Amniotic epithelial cell (primary cell): ENCODE data around the gene LRRC74B.
"Not testable (repeated sequence)": the region's sequence is repeated elsewhere in the genome, so short reads cannot be mapped to it uniquely, and the experiment has no call there.

Source experiments
- DNase-seq: peaks from one replicate; pipeline ENCODE4 v3.0.0-alpha.2; 2010; ENCODE audit warnings: low read depth

LRRC74B gene

DNA sequence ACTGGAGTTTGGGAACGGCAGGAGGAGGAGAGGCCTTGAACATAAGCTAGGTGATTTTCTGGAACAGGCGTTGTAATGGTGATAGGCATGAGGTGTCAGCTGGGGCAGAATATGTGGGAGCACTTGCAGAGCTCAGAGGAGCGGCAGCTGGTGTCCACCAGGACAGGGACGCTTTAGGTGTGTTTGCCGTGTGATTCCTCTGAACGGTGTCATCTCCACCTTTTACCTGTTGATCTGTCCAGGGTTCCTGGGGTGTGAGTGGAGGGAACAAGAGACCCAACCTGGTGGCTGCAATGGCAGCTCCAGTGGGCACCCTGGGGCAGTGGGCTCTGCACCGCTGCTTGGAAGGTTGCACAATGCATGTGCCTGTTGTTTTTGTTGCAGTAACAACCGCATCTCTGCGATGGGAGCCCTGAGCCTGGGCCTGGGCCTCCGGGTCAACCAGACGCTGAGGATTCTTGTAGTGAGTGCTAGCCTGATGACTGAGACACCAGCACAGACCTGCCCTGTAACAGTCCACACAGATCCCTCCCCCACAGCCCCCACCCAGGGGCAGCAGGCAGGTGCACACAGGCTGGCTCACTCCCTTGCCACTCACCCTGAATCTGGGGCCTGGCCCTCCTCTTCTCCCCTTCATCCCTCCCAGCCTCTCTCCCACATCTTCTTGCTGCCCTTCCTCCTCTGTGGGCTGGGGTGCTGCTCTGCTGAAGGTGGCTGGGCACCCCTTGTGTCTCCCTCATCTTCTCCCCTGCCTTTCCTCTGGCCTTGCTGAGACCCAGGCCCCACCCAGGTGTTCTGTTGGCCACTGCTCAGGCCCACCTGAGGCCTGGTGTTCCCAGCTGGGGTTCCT is 9.2 kb downstream of the LRRC74B start:
- DNase-seq, result no peak

DNA sequence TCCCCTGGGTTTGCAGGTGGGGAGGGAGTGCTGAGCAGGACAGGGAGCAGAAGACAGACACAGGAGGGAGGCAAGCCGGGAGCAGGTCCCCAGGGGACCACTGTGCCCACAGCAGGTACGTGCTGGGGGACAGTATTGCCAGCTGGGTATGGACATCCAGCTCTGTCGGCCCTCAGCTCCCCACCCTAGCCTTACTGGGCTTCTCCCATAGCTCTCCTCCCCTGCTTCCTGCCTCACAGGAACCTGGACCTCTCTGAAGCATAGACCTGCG is 9.8 kb downstream of the LRRC74B start:
- no peak for DNase-seq

DNA sequence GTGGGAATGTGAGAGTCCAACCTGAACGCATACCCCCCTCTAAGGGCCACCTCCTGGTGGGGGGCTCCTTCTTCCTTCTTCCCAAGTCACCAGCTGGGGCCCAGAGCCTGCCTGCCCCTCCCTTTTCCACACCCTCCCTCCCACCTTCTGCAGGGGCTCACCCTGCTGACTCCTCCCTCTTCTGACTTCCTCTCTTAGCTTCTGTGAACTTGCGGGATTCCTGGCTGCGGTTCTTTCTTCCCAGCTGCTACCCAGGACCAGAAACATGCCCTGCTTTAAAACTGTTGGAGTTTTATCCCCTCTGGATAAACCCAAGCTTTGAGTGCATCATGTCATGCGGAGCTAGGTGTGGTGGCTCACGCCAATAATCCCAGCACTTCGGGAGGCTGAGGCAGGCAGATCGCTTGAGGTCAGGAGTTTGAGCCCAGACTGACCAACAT is 10.2 kb downstream of the LRRC74B start:
- no peak for DNase-seq

DNA sequence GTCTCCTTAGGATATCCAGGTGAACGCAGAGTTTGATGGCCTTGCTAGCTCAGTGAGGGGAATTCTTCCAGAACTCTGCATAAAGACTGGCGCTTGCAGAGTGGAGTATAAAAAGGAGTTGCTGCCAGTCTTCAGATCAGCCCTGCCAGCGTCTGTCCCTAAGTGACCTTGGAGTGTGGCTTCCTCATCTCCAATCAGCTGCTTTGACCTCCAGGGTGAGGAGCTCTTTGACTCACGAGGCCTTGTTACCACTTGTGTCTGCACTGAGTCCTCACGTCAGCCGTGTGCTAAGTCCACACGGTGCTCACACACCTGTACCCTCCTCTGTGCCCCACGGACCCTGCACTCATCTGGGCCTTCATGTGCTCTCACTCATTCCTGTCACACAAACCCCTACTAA is 14.6 kb downstream of the LRRC74B start:
- not testable (repeated sequence) for DNase-seq

DNA sequence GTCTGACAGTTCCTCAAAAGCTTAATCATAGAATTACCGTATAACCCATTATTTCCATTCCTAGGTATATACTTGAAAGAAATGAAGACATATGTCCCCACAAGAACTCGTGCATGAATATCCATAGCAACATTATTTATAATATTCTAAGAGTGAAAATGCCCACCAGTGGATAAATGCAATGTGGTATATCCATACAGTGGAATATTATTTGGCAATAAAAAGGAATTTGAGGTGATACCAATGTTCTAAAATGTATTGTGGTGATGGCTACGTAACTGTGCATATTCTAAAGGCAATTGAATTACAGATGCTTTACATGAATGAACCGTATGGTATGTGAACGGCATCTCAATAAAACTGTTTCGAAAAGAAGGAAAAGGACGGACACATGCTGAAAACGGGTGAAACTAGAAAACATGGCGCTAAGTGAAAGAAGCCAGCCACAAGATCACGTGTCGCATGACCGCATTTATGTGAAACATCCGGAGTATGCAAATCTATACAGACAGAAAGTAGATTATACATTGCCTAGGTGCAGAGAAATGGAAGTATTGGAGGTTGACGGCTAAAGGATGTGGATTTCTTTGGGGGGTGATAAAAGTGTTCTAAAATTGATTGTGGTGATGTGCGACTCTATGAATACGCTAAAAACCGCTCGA is 16.0 kb downstream of the LRRC74B start:
- DNase-seq, result not testable (repeated sequence)

DNA sequence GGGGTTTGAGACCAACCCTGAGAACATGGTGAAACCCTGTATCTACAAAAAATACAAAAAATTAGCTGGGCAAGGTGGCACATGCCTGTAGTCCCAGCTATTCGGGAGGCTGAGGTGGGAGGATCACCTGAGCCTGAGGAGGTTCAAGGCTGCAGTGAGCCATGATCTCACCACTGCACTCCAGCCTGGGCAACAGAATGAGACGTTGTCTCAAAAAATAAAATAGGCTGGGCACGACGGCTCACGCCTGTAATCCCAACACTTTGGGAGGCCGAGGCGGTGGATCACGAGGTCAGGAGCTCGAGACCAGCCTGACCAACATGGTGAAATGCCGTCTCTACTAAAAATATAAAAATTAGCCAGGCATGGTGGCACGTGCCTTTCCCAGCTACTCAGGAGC is 18.7 kb downstream of the LRRC74B start:
- not testable (repeated sequence) for DNase-seq

DNA sequence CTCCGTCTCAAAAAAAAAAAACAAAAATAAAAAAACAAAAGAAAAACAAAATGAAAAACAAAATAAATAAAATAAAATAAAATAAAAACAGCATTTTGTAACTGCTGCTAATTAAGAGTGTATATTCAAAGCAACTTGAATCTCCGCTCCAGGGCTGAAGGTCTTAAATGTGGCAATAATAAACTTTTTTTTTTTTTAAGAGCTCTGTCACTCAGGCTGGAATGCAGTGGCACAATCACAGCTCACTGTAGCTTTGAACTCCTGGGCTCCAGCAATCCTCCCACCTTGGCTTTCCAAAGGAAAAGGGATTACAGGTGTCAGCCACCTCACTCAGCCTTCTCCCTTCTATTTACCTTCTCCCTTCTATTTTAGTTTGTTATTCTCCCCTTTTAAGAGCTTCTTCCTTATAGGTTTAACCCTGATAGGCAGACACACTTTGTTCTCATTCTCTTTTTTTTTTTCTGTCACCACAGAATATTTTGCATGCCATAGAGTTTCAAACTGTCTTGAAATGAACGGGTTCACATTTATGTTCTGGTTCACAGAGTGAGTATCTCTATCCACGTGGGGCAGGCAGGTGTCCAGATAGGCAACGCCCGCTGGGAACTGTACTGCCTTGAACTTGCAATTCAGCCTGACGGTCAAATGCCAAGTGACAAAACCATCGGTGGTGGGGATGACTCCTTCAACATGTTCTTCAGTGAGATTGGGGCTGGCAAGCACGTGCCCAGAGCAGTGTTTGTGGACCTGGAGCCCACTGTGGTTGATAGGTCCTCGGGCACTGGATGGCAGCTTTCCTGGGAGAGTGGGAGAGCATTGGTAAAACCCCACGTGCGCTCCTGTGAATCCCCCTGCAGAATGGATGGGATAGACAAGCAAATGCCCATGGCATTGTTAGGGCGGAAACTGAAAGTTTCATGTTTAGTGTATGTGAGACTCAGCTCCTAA is 19.4 kb downstream of the LRRC74B start:
- no peak for DNase-seq

DNA sequence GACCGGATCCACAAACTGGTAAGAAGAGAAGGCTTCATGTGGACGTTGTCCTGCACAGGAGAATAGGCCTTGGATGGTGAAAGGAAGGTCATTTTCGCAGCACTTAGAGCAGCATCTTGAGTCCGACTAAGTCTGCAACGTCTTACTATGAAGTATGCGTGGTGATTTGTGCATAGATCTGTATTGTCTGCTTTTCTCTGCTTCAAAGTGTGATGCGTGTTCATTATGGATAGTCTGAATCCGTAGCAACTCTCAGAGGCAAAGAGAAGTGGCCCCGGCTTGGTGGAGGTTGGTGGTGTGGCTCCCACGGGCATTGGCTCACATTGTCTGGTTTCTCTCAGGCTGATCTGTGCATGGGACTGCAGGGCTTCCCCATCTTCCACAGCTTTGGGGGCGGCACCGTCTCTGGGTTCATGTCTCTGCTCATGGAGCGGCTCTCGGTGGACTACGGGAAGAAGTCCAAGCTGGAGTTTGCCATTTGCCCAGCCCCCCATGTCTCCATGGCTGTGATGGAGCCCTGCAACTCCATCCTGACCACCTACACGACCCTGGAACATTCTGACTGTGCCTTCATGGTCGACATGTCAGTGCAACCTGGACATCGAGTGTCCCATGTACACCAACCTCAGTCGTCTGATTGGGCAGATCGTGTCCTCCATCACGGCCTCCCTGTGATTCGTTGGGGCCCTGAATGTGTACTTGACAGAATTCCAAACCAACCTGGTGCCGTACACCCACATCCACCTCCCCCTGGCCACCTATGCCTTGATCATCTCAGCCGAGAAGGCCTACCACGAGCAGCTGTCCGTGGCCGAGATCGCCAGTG is 21.5 kb downstream of the LRRC74B start:
- no peak for DNase-seq

DNA sequence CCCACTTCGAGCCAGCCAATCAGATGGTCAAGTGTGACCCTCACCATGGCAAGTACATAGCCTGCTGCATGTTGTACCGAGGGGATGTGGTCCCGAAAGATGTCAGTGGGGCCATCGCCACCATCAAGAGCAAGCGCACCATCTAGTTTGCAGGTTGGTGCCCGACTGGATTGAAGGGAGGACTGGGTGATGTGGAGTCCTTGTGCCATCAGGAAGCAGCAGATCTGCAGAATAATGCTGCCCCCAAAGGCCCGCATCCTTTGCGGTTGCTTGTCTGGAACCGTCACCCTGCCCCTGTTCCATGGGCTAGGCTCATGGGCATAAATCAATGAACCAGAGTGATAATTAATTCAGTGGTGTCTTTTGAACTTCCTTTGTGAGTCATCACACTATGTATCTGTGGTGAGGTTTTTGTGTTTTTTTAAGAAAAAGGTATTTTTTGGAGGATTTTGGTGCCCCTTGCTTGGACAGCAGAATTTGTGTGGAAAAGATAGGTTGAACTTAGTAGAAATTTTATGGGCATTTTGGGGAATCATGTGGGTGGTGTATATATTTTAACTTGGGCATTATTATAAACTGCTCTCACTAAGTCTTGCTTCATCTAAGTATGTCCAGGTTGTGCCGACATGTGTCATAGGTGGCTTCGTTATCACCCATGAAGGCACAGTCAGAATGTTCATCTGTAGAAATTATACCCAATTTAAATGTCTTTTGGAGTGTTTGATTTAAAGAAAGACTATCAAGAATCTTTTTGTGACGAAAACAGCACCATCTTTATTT is 22.3 kb downstream of the LRRC74B start:
- no peak for DNase-seq

DNA sequence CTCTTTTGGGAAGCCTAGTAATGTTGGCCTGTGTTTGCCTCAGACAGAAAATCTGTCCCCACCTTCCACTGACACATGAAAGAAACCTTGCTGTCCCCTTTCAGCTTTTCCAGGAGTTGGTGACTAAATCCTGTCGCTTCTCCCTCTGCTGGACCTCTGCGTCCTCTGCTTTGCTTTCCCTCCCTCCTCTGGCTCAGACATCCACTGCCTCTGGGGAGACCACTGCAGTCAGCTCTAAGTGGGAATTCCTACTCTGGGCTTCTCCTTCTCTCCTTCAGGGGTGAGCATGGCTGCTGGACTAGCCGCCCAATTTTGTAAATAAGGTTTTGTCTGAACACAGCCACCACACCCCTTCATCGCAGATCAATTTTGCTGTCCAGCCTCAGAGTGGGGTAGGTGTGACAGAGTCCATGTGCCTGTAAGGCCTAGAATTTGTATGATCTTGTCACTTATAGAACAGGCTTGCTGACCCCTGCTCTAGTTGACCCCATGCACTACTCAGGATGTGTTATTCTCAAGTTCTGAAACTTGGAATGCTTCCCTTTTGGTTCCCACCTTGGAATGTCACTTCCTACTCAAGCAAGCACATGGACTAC is 23.0 kb downstream of the LRRC74B start:
- DNase-seq, result no peak

DNA sequence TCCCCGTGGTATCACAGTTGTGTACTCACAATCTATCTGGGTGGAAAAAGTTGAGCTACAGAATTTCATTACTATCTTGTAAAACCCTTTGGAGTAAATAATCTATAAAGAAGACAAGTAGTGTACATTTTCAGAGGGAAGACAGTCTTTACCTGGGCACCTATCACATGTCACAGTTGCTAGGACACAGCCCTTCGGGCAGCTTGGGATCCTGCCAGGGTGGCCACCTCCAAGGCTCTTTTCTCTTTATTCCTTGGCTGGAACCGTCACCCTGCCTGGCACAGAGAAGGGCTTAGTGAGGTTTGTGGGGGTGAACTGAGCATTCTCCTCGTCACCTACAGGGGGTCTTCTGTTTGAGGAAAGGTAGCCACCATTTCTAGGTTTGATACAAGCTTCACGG is 23.6 kb downstream of the LRRC74B start:
- no peak for DNase-seq

DNA sequence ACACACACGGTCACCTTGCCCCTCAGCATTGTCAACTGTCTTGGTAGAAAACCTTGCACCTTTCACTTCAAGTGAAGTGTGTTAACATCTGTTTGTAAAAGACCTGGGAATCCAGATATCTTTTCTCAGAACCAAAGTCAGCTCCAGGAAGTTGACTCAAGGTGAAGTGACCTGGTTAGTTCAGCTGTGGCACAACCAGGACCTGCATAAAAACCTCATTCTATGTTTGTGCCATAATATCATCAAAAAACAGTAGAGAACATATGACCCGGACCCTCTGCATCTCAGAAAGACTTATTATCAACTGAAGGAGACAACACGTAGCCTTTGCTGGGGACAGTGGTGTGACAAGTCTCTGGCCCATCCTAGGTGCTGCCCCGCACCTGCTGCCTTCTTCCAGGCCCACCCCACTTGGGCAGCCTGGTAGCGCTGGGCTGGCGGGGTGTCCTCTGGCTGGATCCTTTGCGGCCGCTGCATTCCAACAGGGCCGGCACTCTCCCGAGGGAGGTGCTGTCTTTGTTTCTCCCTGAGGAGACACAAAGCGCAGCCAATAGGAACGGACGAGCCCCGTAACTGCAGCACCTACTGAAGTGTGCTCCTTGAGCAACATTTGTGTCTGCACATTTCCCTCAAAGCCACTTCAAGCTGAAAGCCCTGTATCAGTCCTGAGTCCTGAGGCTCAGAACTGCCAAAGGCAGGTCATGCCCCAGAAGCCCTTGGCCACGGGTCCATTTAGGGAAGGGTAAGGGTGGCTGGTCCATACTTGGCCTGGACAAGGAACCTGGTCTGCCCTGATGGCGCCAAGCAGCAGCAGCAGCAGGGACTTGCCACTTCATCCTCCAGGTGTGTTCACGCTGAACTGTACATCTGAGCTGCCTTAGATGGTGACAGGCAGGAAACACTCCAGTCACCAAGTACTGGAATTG is 25.2 kb downstream of the LRRC74B start:
- no peak for DNase-seq

DNA sequence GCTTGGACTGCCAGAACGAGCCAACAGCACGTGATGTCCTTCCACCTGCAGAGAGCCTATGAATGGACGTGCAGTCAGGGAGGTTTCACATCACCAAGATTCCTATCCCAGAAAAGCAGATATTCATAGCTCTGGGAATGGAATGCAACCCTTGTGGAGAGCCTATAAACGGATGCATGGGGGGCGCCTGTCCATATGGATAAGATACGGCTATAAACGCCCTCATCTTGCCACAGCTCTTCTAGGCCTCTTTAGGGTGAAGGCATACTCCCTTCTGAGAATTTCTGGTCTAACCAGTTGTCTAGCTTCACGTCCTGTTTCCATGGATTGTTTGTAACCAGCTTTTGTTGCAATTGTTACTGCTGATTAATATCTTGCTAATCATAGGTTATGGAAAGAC is 26.1 kb downstream of the LRRC74B start:
- DNase-seq, result not testable (repeated sequence)

DNA sequence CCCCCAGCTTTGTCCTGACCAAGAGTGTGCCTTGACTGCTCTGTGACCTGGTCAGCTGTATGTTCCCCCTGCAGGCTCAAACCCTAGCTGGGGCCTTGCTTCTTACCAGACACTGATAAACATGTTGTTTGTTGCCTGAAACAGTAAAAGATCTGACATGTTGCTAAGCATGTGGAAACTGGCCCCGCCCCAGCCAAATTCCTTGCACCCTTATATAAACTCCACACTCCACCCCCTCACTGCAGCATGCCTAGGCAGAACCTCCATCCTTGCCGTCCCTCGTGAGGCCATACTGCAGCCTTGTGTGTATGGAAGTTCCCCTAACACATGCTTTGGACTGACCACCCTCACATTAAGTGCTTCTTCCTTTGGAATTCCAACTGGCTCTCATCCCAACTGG is 27.3 kb downstream of the LRRC74B start:
- DNase-seq, result no peak

DNA sequence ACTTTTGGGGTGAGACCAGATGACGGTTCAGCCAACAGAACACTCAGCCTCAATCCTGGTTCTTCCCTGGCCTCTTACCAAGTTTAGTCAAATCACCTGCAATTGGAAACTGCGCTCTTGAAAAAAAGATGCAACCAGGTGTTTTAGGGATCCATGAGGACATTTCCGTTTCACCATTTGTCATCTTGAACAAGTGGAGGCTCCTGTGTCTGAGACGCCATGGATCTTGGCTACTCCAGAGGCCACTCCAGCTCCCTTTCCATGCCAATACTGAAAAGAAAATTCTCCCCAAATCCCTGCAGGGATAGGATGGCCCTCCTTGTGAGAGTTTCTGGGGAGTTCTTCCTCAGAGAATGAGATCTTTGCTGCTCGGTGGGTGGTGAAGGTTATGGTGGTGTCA is 27.7 kb downstream of the LRRC74B start:
- DNase-seq, result no peak

DNA sequence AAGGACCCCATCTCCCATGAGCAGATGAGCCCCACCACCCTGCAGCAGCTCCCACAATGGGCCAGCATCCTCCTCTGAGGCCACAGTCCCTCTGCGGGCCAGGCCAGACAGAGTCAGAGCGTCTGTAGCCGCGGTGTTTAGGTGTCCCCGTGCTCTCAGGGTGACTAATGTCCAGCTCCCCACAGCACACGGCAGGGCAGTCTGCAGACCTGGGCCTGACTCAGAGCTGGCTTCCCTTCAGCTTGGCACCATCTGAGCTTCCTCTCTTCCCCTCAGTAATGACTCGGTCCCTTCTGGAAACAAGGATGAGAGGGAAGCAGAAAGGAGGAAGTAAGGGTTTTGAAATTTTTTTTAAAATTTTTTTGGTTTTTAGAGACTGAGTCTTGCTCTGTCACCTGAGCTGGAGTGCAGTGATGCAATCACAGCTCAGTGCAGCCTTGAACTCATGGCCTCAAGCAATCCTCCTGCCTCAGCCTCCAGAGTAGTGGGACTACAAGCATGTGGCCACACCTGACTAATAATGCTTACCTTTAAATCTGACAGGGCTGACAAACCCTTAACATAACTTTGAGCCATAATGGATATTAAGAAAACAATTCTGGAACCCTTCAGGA is 28.5 kb downstream of the LRRC74B start:
- peak; percentile 57 for DNase-seq

DNA sequence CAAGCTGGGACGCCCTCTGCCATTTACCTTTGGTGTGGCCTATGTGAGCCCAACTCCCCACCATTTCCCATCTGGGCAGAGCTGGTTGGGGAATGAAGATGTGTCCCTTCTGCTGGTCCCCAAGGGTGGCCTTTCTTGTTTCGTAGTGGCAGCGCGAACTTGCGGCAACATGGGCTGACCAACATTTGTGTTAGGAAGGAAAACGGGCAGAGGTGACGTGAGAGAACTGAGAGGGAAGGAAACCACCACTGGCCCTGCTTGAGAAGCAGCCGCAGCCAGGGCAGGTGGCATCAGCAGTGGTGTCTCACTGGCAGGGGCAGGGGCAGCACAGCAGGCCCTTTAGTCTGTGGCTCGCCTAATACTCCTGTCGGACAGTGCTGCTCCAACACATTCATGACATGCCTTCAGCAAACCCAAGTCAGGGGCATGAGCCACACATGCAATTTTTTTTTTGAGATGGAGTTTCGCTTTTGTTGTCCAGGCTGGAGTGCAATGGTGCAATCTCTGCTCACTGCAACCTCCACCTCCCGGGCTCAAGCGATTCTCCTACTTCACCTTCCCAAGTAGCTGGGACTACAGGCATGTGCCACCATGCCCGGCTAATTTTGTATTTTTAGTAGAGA is 29.9 kb downstream of the LRRC74B start:
- DNase-seq, result no peak

DNA sequence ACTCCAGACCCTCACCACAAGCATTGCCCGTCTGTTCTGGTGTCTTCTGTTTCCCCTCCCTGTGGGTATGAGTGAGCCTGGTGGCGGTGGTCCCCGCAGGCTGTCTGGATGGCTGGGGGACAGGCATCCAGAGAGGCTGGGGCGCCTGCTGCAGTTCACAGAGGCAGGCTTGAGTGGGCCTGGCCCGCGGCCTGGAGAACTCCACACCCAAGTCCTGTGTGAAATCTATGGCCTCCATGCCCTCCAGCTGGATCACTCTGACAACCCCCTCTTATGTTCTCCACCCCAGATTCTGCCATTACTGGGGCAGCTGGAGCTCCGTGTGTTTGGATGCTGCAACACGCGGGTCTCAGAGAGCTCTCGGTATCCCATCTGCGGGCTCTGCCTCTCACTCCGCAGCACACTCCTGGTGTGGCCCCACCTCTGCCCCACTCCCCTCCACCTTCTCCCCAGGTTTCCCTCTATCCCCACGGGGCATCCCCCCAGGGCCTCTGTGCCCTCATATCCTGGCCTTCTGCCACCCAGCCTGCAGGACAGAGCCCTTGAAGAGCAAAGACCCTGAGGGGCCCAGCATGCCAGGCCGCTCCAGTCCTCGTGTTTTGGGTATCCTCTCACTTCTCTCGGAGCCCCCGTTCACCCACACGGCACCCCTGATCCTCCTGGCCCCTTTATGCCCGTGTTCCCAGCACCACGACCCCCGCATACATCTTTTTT is 31.3 kb downstream of the LRRC74B start:
- DNase-seq, result no peak
